GM19351 (cell line): Measurements from ENCODE around the gene STX12.
"Not testable (repeated sequence)": the region's sequence is repeated elsewhere in the genome, so short reads cannot be mapped to it uniquely, and the experiment has no call there.

ENCODE experiments used
- ATAC-seq: cut with Tn5 transposase; IDR thresholded peaks from one replicate; pipeline ENCODE4 v1.9.1; 2021; ENCODE audit warnings: mild to moderate bottlenecking, moderate library complexity; ENCODE audit not compliant: unreplicated experiment

The STX12 gene

GRCh38 chr1:27774654-27775053, 1.6 kb downstream of the STX12 start:
- ATAC-seq, result no peak

GRCh38 chr1:27775336-27775735, 2.3 kb downstream of the STX12 start:
- ATAC-seq, result not testable (repeated sequence)

DNA sequence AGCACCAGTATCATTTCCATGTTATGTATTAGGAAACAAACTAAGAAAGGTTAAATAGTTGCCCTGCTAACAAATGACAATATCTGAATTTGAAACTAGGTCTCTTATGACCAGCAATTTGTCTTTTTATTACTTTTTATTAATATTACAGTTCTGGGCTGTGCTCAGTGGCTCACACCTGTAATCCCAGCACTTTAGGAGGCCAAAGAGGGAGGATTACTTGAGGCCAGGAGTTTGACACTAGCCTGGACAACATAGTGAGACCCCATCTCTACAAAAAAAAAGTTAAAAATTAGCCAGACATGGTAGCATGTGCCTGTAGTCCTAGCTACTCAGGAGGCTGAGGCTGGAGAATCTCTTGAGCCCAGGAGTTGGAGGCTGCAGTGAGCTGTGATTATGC, 3.3 kb downstream of the STX12 start:
- ATAC-seq, result not testable (repeated sequence)

DNA sequence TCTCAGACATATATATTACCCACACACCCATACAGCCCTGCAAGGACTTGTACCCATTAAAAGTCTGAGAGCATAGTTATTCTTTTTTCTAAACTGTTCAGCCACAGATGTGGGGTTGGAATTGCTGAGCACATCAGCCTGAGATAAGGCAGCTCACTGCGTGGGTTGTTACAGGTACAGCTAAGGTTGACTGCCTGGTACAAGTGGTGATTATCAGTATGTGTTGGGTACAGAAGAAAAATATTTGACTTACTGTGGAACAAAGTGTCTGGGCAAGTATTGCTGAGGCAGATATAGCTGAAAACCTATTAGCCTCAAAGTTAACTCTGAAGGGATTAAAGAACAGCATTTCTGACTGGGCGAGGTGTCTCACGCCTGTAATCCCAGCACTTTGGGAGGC, 5.0 kb downstream of the STX12 start:
- no peak for ATAC-seq

- no peak for ATAC-seq
These were observed 6.1 kb downstream of the STX12 start for GRCh38 chr1:27779122-27779521.

GRCh38 chr1:27782950-27783349, 9.9 kb downstream of the STX12 start:
- ATAC-seq, result no peak

DNA sequence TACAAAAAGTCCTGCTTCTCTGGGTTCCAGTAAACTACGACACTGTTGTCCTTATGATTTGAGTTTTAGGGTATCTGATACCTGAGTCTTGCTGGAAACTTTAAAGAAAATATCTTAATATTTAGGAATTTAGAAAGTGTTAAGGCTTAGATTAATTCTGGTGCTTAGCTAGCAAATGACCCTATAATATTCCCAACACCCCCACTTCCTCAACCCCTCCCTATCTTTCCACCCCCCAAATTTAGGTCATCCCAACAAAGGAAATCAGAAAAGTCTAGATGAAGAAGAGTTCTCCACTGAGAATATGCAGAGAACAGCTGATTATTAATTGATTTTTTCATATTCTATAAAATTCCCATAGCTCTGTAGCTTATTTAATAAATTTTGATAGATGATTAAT, 11.7 kb downstream of the STX12 start:
- no peak for ATAC-seq

DNA sequence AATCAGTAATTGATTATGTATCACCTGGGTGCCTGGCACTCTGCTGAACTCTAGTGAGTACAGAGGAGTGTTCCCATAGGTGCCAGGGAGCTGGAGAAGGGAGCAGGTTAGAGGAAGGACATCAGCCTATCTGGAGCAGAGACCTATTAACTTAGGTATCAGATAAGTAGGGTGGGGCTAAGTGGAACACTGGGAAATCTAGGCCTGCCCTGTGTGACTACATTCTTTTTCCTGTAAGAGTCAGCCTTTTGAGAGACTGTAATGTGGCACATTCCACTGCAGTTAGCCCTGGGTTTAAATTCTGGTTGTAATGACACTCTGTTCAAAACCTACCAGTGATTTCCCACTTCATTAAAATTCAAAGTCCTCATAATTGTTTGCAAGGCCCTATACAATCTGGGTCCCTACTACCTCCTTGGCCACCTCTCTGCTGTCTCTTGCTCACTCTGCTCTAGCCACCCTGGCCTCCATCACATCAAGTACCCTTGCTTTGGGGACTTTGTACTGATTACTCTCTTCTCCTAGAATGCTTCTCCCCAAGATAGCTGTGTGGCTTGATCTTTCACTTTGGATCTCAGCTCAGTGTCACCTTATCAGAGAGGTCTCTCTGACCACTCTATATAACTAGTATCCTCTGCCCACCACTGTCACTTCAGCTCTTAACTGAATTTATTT, 12.9 kb downstream of the STX12 start:
- no peak for ATAC-seq

DNA sequence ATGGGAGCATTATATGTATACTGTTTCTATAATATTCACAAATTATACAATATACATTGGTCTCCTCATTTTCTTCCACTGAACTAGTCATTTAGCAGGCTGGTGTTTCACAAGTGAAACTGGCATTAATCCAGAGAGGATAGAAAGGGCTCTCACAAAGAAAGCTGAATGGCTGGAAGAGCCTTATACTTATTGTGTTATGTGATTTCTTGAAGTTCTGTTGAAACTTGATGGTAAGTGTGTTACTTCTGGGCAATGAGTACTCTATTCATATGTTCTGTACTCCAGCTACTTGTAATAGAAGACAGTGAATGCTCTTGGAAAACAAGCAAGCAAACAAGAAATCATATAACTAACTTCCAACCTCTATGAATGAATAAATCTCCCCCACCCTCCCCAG, 14.9 kb downstream of the STX12 start:
- no peak for ATAC-seq

- no peak for ATAC-seq
These were observed 16.6 kb downstream of the STX12 start for GRCh38 chr1:27789540-27790041.

GRCh38 chr1:27790270-27790669, 17.3 kb downstream of the STX12 start:
- not testable (repeated sequence) for ATAC-seq

DNA sequence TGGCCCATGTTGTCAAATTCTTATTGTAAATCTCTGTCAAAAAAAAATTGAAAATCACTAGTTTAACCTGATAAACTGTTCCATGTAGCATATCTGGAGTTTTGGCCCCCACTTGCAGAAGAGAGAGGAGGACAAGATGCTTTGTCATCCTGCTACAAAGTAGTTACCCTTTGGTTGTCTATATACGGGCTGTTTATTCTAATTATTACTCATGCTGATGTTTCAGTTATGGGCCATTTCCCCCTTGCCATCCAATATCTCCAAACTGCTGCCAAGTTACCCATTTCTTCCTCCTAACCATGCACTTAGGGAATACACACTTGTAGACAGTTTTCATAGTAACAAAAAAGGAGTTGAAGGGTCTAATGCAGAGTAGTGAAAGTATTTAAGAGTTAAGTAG, 22.6 kb downstream of the STX12 start:
- no peak for ATAC-seq

DNA sequence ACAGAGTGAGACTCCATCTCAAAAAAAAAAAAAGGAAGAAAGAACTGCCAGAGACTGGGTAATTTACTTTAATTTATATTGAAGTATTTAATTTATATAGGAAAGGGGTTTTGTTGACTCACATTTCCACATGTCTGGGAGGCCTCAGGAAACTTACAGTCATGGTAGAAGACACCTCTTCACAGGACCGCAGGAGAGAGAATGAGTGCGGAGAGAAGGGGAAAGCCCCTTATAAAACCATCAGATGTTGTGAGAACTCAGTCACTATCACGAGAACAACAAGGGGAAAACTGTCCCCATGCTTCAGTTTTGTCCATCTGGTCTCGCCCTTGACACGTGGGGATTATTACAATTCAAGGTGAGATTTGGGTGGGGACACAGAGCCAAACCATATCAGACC, 31.8 kb downstream of the STX12 start:
- no peak for ATAC-seq

DNA sequence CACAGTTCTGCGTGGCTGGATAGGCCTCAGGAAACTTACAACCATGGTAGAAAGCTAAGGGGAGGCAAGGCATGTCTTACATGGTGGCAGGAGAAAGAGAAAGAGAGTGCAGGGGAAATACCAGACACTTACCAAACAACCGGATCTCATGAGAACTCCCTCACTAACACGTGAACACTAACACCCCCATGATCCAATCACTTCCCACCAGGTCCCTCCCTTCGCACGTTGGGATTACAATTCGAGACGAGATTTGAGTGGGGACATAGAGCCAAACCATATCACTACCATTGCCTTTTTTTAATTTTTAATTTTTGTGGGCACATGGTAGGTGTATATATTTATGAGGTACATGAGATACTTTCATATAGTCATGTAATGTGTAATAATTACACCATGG, 33.7 kb downstream of the STX12 start:
- no peak for ATAC-seq

DNA sequence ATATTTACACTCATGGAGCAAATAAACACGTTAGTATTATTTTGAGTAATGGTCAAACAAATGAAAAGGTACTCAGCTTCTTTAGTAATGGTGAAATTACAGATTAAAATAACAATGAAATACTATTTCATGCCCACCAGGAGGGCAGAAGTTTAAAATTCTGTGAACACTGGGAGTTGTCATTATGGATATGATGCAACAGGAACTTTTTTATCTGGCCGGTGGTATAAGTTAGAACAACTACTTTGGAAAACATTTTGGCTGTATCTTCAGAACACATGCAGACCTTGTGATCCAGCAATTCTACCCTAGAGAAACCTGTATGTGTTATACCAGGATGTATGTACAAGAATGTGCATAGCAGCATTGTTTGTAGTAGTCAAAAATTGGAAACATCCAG, 34.4 kb downstream of the STX12 start:
- no peak for ATAC-seq

DNA sequence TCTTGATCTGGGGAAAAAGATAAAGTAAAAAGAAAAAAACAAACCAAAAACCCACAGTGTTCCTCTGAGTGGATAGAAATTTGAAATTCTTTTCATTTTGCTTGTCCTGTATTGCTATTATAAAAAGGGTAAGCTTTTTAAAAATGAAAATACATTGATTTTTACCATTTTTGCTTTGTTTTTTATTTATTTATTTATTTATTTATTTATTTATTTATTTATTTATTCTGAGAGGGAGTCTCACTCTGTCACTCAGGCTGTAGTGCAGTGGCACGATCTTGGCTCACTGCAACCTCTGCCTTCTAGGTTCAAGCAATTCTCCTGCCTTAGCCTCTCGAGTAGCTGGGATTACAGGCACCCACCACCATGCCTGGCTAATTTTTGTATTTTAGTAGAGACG, 35.1 kb downstream of the STX12 start:
- not testable (repeated sequence) for ATAC-seq

DNA sequence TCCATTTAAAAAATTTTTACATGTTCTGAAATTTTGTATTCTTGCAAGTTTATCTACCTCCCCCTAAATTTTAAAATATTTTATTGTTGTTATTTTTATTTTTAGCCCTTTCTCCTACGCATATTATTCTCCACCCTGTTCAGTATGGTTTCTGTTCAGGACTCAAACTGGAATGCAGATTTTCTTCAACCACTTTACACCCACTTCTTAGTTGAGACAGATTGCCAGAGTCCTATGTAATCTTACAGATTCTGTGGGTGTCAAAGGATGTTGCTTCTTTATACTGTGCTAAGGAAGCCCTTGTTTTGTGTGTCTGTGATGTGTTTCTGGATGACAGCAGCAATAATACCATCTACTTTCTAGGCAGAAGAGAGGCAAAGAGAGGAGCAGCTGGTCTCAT, 36.9 kb downstream of the STX12 start:
- ATAC-seq, result no peak

DNA sequence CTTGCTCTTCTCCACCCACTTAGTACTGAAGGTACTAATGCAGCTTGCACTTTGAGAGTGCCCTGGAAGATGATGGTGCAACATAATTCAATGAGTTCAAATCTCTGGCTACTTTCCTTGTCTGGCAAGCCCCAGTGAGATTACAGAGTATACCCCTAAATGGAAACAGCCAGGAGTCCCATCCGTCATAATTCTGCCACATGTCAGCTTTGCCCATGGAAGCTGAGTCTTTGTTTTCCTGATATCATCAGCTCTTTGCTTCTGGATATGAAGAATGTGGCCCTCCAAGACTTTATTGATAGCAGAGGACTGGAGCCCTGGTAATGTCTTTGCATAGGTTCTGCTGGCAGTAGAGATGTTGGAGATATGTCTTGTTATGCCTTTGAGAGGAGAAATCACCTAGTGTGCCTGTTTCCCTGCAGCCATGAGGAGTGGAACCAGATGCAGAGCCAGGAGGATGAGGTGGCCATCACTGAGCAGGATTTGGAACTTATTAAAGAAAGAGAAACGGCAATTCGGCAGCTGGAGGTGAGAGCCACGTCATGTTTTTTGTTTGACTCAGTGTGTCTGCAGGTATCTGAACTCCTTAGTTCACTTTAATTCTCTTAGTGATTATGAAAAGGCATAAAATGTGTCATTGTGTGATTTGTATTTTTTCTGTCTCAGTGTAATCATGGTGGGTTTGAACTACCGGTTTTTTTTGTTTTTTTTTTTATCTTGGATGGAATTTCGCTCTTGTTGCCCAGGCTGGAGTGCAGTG, 38.9 kb downstream of the STX12 start:
- ATAC-seq, result no peak

- ATAC-seq, result no peak
These were observed 44.1 kb downstream of the STX12 start for GRCh38 chr1:27816921-27817630.

- no peak for ATAC-seq
These were observed 48.8 kb downstream of the STX12 start for GRCh38 chr1:27821761-27822315.

- ATAC-seq, result no peak
These were observed 50.8 kb downstream of the STX12 start for GRCh38 chr1:27823784-27824183.
